Measurements from ENCODE around the gene RGS19.

GRCh38 chr20:64121586-64121985, 42.3 kb upstream of the RGS19 start:
- TF ChIP-seq EGR1 (IDR thresholded peaks at IDR 0.05; ENCODE audit: low read depth in 2 of 2) (no peak), CTCF (IDR thresholded peaks at IDR 0.05; ENCODE audit: low read depth, low read length, missing input control) (no peak), REST (IDR thresholded peaks at IDR 0.05) (no peak), GABPA (IDR thresholded peaks at IDR 0.05 in 1 of 2, conservative IDR thresholded peaks at IDR 0.05 in 1 of 2) (no peak)

Measured in liver (tissue), 3 donors.